DND-41 (cell line): ENCODE data around the gene DLG2.

Experiments used
- CTCF ChIP-seq: IDR thresholded peaks from 2 replicates; pipeline ENCODE4 v1.5.1; 2012; ENCODE audit warnings: borderline replicate concordance, low read length, moderate library complexity, mild to moderate bottlenecking; ENCODE audit not compliant: poor library complexity, severe bottlenecking; ENCODE audit errors: extremely low read depth
- EZH2 ChIP-seq: IDR thresholded peaks from 3 replicates; pipeline ENCODE4 v1.6.1; 2012; ENCODE audit warnings: borderline replicate concordance, low read depth, mild to moderate bottlenecking, moderate library complexity, low read length, inconsistent platforms; ENCODE audit not compliant: severe bottlenecking

DNA sequence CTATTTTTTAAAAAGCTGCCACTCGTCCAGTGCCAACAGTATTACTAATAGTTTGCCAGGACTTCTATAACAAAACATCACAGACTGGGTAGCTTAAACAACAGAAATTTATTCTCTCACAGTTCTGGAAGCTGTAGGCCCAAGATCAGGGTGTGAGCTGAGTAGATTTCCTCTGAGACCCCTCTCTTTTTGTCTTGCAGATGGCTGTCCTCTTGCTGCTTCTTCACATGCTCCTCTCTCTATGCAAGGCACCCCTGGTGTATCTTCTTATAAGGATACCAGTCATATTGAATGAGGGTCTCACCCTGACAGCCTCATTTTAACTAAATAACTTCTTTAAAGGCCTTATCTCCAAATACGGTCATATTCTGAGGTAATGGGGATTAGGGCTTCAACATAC is 390.9 kb downstream of the DLG2 start:
- TF ChIP-seq CTCF = no peak
- TF ChIP-seq EZH2 = no peak
